Activated B cell treated with CpG ODN at 0.5 μM for 24 hours (primary cell): Measurements from ENCODE around the gene NBEAL2. TPM values are rescaled to one million over a fixed set of nuclear protein-coding genes. Genes with fewer than 3 reads are reported as not detected.

Source experiments
- ATAC-seq: fragments of 200-7000 bp; cut with Tn5 transposase; one replicate; pipeline ENCODE4 v1.10.0; 2021; ENCODE audit warnings: low read depth, mild to moderate bottlenecking, moderate library complexity
- CTCF ChIA-PET: fragments of 350-600 bp; sonication (Branson Sonifier 250); formaldehyde crosslinking; loops from one replicate; lab custom pipeline; 2021; ENCODE audit warnings: antibody characterized with exemption; lab: Charles Lee
- POLR2A ChIA-PET: fragments of 350-600 bp; sonication (Branson Sonifier 250); formaldehyde crosslinking; loops from one replicate; lab custom pipeline; 2021; ENCODE audit warnings: antibody characterized with exemption; lab: Charles Lee
- DNase-seq: peaks from one replicate; pipeline ENCODE4 v3.0.0; 2022
- H3K27ac Mint-ChIP-seq: one replicate; pipeline ENCODE4 v1.8.0; 2020; ENCODE audit warnings: mixed read lengths
- H3K27me3 Mint-ChIP-seq: one replicate; pipeline ENCODE4 v1.8.0; 2021; ENCODE audit warnings: mixed read lengths
- H3K36me3 Mint-ChIP-seq: one replicate; pipeline ENCODE4 v1.8.0; 2021; ENCODE audit warnings: low read depth, mixed read lengths
- H3K4me1 Mint-ChIP-seq: one replicate; pipeline ENCODE4 v1.8.0; 2021; ENCODE audit warnings: mixed read lengths
- H3K4me3 Mint-ChIP-seq: one replicate; pipeline ENCODE4 v1.8.0; 2020; ENCODE audit warnings: mild to moderate bottlenecking, mixed read lengths
- H3K9me3 Mint-ChIP-seq: one replicate; pipeline ENCODE4 v1.8.0; 2020; ENCODE audit warnings: mixed read lengths
- intact Hi-C: fragments of 100-400 bp; cut with micrococcal nuclease; formaldehyde crosslinking; loops from one replicate; pipeline ENCODE4 v1.15.1; 2024
- total RNA-seq: library from RNA; stranded (reverse); gene quantifications from 2 replicates; pipeline ENCODE4 v1.2.3, GENCODE V29; 2022
- TF ChIP-seq, protein P1 (sequence below): fragments of 200-600 bp; IDR thresholded peaks from one replicate; pipeline ENCODE4 v1.8.0; 2022; ENCODE audit warnings: antibody characterized with exemption, mild to moderate bottlenecking

NBEAL2 gene
- total RNA-seq, 1 donor from 2014 or later, result 98.6 TPM

DNA sequence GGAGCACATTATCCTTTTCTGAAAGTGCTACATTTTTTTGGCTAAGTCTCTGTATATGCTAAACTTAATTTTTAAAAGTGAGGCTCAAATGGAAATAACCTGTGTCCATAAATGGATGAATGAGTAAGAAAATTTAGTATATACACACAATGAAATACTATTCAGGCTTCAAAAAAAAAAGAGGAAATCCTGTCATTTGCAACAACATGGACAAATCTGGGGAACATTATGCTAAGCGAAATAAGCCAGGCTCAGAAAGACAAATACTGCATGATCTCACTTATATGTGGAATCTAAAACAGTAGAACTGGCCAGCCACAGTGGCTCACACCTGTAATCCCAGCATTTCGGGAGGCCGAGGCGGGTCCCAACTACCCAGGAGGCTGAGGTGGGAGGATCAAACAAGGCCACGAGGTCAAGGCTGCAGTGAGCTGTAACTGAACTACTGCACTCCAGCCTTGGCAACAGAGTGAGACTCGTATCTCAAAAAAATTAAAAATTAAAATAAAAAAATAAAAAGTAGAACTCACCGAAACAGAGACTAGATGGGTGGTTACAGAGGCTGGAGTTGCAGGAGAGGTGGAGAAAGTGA, 28.7 kb upstream of the NBEAL2 start:
- intact Hi-C loops, result no loop called here
- H3K4me1 Mint-ChIP-seq, result peaks cover 90% of the 10 kb centered on the region
- H3K36me3 Mint-ChIP-seq, result peaks cover 32% of the 10 kb centered on the region
- H3K27ac Mint-ChIP-seq, result peak overlapping the region; percentile 73
- ChIA-PET POLR2A (interaction anchor here (1.6 kb wide), 1 partner anchor 23 kb away, joined by 8 read pairs; no protein-coding TSS in a partner anchor), CTCF (no interaction called here)
- DNase-seq (no peak), ATAC-seq (no peak)
- H3K27me3 Mint-ChIP-seq, result no peaks in the 10 kb centered on the region
- TF ChIP-seq, protein P1, sequence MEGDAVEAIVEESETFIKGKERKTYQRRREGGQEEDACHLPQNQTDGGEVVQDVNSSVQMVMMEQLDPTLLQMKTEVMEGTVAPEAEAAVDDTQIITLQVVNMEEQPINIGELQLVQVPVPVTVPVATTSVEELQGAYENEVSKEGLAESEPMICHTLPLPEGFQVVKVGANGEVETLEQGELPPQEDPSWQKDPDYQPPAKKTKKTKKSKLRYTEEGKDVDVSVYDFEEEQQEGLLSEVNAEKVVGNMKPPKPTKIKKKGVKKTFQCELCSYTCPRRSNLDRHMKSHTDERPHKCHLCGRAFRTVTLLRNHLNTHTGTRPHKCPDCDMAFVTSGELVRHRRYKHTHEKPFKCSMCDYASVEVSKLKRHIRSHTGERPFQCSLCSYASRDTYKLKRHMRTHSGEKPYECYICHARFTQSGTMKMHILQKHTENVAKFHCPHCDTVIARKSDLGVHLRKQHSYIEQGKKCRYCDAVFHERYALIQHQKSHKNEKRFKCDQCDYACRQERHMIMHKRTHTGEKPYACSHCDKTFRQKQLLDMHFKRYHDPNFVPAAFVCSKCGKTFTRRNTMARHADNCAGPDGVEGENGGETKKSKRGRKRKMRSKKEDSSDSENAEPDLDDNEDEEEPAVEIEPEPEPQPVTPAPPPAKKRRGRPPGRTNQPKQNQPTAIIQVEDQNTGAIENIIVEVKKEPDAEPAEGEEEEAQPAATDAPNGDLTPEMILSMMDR, result no peak
- no peaks in the 10 kb centered on the region for H3K9me3 Mint-ChIP-seq
- H3K4me3 Mint-ChIP-seq, result no peak overlapping the region

DNA sequence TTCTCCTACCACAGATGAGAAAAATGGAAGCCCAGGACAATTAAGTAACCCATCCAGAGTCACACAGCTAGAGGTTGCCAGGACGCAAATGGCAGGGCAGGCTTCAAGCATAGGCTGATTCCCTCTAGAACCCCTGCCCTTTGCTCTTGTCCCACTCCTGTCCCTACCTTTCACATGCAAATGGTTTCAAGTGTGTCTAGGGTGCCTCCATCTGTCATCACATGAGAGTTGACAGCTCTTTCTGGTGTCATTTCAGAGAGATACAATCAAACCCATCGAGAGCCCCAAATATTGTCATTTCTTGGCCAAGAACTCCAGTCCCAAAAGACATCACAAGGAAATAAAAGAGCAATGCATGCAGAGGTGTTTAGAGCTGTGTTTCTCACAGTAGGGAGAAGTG, 26.7 kb upstream of the NBEAL2 start:
- intact Hi-C loops, result loop anchor here (1.0 to 2.0 kb wide), 4 partner anchors 12 to 26 kb away; no protein-coding TSS in a partner anchor
- ATAC-seq, result no peak
- Mint-ChIP-seq H3K27ac (peak overlapping the region; percentile 78), H3K36me3 (peaks cover 17% of the 10 kb centered on the region), H3K4me3 (peak overlapping the region; percentile 37), H3K27me3 (no peaks in the 10 kb centered on the region), H3K9me3 (no peaks in the 10 kb centered on the region), H3K4me1 (peaks cover 88% of the 10 kb centered on the region)
- POLR2A ChIA-PET, result interaction anchor here (0.6 to 3.2 kb wide), 10 partner anchors 8 to 34 kb away, joined by 3 to 40 read pairs (median 3); partner anchors contain the start of genes CCDC12 and NBEAL2
- CTCF ChIA-PET, result interaction anchor here (0.7 to 1.5 kb wide), 2 partner anchors 30 to 62 kb away, joined by 3 to 6 read pairs; no protein-coding TSS in a partner anchor
- TF ChIP-seq, protein P1, result no peak
- DNase-seq, result no peak

DNA sequence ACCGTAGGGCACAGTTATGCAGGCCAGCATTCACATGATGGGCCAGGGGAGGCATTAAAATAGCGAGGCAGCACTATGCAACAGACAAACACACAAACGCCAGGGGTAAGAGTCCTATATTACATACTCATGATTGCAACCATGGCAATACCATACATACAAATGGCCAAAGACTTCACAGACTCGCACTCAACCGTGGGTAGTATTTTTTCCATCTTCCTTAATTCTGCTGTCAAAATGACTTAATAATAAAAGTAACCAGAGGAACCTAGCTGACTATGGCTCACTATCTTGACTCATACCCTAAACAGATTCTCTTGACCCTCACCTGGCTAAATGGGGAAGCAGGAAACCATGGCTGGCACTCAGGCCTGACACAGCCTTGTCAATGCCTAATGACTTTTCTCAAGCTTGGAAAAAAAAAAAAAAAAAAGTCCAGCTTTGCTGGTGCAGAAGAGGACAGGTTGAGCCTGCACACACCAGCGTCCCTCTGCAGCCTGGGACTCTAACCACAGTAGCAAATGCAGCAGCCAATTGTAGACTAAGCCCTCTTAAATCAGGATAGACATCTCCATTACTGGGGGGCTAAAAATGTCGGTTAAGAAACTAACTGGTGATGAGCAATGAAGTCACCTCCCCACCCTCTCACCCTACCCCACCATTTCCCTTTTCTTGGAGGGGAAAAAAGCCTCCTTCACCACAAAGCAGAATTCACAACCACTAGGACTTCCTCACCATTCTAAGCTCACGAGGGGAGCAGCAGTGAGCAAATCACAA, 26.0 kb upstream of the NBEAL2 start:
- ChIA-PET POLR2A (interaction anchor here (0.6 to 3.2 kb wide), 10 partner anchors 9 to 34 kb away, joined by 3 to 40 read pairs (median 3); partner anchors contain the start of genes CCDC12 and NBEAL2), CTCF (interaction anchor here (0.7 to 1.5 kb wide), 3 partner anchors 31 to 62 kb away, joined by 3 to 6 read pairs (median 3); no protein-coding TSS in a partner anchor)
- Mint-ChIP-seq H3K27ac (peak overlapping the region; percentile 78), H3K27me3 (no peaks in the 10 kb centered on the region), H3K4me1 (peaks cover 88% of the 10 kb centered on the region), H3K9me3 (no peaks in the 10 kb centered on the region), H3K4me3 (peak overlapping the region; percentile 64), H3K36me3 (peaks cover 15% of the 10 kb centered on the region)
- ATAC-seq (peak; percentile 79), DNase-seq (no peak)
- TF ChIP-seq, protein P1, result no peak
- intact Hi-C loops, result loop anchor here (1.0 to 2.0 kb wide), 4 partner anchors 12 to 26 kb away; no protein-coding TSS in a partner anchor

DNA sequence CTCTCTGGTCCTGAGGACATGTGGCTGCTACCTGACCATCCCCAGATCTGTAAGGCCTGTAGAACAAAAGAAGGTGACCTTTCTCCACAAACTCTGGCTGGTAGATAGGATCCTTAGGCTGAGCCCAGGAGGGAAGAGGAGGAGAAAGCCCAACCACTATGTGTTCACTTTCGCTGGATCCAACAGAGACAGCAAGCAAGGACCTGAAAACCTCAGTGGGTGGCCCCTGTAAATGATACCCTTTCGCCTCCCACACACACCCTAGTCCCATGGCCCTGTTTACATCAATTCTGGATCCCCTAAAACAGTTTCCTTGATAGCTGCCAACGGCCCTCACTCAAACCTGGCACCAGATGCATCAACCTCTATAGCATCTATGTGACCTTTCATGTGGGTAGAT, 25.3 kb upstream of the NBEAL2 start:
- H3K4me1 Mint-ChIP-seq, result peaks cover 88% of the 10 kb centered on the region
- CTCF ChIA-PET, result interaction anchor here (1.2 to 1.5 kb wide), 2 partner anchors 31 to 44 kb away, joined by 3 to 6 read pairs; no protein-coding TSS in a partner anchor
- peak overlapping the region; percentile 64 for H3K4me3 Mint-ChIP-seq
- no peaks in the 10 kb centered on the region for H3K9me3 Mint-ChIP-seq
- TF ChIP-seq, protein P1, result no peak
- POLR2A ChIA-PET, result interaction anchor here (0.7 to 3.2 kb wide), 4 partner anchors 10 to 28 kb away, joined by 3 to 40 read pairs (median 6); partner anchors contain the start of genes CCDC12 and NBEAL2
- peaks cover 19% of the 10 kb centered on the region for H3K36me3 Mint-ChIP-seq
- DNase-seq (no peak), ATAC-seq (no peak)
- intact Hi-C loops, result no loop called here
- peak overlapping the region; percentile 78 for H3K27ac Mint-ChIP-seq
- no peaks in the 10 kb centered on the region for H3K27me3 Mint-ChIP-seq
